GM23338 (cell line): ENCODE data around the gene B4GALT6.

Source experiments
- EZH2 ChIP-seq: fragments of 200-600 bp; sonication (generic); IDR thresholded peaks from one replicate; pipeline ENCODE4 v1.8.0; 2017; ENCODE audit warnings: antibody characterized with exemption, mild to moderate bottlenecking, low read depth; ENCODE audit not compliant: unreplicated experiment
- JUNB ChIP-seq: IDR thresholded peaks from one replicate; pipeline ENCODE4 v1.6.1; 2016; ENCODE audit warnings: antibody characterized with exemption; ENCODE audit not compliant: unreplicated experiment
- POLR2AphosphoS5 ChIP-seq: IDR thresholded peaks from 2 replicates; pipeline ENCODE4 v1.6.1; 2016; ENCODE audit warnings: antibody characterized with exemption, low read depth
- TF ChIP-seq, protein P1 (sequence below), 2 experiments: fragments of 200-600 bp in 1 of 2; sonication (generic) in 1 of 2; conservative IDR thresholded peaks; 2 replicates each; pipeline versions ENCODE4 v1.5.1 to v1.6.1; 2016 to 2017; ENCODE audit warnings: antibody characterized with exemption in 2 of 2, low read depth in 2 of 2, mild to moderate bottlenecking in 2 of 2, moderate library complexity in 1 of 2
- TF ChIP-seq, protein P2 (sequence below): IDR thresholded peaks from one replicate; pipeline ENCODE4 v1.6.1; 2018; ENCODE audit warnings: antibody characterized with exemption; ENCODE audit not compliant: unreplicated experiment
- TF ChIP-seq, protein P3 (sequence below): IDR thresholded peaks from 2 replicates; pipeline ENCODE4 v1.6.1; 2016; ENCODE audit warnings: antibody characterized with exemption

DNA sequence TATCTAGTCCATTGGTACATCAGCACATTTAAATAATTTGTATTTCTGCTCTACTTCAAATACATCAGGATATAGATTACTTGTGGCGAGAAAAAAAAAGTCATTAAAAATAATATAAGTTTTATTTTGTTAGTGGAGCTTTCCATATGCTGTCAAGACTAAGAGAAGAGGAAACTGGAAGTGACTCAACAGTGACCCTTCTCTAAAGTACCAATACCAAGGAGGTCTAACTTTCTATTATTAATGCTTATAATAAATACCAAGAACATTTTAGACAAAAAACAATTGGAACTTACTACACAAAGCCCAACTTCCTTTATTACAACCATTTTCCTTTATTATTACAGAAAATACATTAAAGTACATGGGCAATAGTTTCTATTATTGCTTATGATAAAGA is 52.9 kb downstream of the B4GALT6 start:
- TF ChIP-seq, protein P1, sequence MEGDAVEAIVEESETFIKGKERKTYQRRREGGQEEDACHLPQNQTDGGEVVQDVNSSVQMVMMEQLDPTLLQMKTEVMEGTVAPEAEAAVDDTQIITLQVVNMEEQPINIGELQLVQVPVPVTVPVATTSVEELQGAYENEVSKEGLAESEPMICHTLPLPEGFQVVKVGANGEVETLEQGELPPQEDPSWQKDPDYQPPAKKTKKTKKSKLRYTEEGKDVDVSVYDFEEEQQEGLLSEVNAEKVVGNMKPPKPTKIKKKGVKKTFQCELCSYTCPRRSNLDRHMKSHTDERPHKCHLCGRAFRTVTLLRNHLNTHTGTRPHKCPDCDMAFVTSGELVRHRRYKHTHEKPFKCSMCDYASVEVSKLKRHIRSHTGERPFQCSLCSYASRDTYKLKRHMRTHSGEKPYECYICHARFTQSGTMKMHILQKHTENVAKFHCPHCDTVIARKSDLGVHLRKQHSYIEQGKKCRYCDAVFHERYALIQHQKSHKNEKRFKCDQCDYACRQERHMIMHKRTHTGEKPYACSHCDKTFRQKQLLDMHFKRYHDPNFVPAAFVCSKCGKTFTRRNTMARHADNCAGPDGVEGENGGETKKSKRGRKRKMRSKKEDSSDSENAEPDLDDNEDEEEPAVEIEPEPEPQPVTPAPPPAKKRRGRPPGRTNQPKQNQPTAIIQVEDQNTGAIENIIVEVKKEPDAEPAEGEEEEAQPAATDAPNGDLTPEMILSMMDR (conservative IDR thresholded peaks at IDR 0.05; ENCODE audit: low read depth in 2 of 2) = no peak
- TF ChIP-seq JUNB (no peak), POLR2AphosphoS5 (no peak), EZH2 (no peak)
- TF ChIP-seq, protein P2, sequence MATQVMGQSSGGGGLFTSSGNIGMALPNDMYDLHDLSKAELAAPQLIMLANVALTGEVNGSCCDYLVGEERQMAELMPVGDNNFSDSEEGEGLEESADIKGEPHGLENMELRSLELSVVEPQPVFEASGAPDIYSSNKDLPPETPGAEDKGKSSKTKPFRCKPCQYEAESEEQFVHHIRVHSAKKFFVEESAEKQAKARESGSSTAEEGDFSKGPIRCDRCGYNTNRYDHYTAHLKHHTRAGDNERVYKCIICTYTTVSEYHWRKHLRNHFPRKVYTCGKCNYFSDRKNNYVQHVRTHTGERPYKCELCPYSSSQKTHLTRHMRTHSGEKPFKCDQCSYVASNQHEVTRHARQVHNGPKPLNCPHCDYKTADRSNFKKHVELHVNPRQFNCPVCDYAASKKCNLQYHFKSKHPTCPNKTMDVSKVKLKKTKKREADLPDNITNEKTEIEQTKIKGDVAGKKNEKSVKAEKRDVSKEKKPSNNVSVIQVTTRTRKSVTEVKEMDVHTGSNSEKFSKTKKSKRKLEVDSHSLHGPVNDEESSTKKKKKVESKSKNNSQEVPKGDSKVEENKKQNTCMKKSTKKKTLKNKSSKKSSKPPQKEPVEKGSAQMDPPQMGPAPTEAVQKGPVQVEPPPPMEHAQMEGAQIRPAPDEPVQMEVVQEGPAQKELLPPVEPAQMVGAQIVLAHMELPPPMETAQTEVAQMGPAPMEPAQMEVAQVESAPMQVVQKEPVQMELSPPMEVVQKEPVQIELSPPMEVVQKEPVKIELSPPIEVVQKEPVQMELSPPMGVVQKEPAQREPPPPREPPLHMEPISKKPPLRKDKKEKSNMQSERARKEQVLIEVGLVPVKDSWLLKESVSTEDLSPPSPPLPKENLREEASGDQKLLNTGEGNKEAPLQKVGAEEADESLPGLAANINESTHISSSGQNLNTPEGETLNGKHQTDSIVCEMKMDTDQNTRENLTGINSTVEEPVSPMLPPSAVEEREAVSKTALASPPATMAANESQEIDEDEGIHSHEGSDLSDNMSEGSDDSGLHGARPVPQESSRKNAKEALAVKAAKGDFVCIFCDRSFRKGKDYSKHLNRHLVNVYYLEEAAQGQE = no peak
- TF ChIP-seq, protein P3, sequence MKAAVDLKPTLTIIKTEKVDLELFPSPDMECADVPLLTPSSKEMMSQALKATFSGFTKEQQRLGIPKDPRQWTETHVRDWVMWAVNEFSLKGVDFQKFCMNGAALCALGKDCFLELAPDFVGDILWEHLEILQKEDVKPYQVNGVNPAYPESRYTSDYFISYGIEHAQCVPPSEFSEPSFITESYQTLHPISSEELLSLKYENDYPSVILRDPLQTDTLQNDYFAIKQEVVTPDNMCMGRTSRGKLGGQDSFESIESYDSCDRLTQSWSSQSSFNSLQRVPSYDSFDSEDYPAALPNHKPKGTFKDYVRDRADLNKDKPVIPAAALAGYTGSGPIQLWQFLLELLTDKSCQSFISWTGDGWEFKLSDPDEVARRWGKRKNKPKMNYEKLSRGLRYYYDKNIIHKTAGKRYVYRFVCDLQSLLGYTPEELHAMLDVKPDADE = no peak
